M059J (cell line): ENCODE data around the gene SLC22A12. TPM values are rescaled to one million over a fixed set of nuclear protein-coding genes. Genes with fewer than 3 reads are reported as not detected.
A peak's percentile ranks its signal among the peaks of the same experiment; 100 is the strongest.

Experiments
- DNase-seq: peaks from one replicate; pipeline ENCODE4 v3.0.0-alpha.2; 2012; ENCODE audit warnings: low read depth
- total RNA-seq: library from RNA; depleted of rRNA; stranded (reverse); fragments of >200 nt; shearing (Covaris generic); gene quantifications from 2 replicates; pipeline ENCODE4 v1.2.3, GENCODE V29; 2014

Gene SLC22A12
- total RNA-seq, 1 experiment from 2014 or later = not detected

DNA sequence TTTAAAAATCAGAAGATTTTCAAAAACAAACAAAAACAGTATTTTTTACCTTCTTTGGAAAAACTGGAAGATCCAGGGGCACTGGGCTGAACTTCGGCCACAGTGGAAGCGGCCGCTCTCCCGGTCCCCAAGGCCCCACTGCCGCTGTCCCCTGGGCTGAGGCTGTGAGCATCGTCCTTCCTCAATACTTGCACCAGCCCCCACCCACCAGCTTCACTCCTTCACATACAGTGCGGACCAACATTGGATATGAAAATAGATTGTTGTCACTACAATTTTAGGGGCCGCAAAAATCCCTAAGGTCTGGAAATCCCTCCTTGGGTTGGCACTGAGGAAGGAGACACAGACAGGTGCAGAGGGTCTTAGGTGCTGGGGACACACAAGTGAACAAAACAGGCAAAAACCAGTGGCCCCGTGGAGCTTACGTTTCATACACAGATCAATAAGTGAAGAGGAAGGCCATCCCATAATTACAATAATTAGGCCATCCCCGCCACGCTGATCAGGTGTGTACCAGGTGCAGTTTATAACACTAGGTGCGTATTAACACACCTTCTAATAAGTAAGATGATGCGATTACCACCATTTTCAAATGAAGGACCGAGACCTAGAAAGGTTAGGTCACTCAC is 28.2 kb upstream of the SLC22A12 start:
- DNase-seq = no peak

DNA sequence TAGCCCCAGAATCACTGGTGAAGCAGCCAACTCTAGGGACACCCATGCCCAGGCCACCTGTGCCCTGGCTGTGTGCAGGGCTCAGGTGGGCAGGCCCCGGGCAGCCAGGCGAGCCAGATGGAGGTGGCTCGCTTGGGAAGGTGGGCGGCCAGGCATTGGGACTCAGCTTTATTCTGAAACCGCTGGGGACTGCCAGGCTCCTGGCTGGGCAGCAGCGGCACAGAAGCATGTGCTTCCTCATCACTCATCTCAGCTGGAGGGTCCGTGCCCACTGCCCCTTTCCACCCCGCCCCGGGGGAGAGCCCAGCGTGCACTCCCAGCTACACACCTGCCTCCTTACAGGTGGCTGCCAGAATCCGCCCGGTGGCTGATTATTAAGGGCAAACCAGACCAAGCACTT is 27.1 kb upstream of the SLC22A12 start:
- no peak for DNase-seq

GRCh38 chr11:64564419-64564818 is 26.6 kb upstream of the SLC22A12 start:
- no peak for DNase-seq

- no peak for DNase-seq
These were observed 25.8 kb upstream of the SLC22A12 start for GRCh38 chr11:64564947-64565889.

DNA sequence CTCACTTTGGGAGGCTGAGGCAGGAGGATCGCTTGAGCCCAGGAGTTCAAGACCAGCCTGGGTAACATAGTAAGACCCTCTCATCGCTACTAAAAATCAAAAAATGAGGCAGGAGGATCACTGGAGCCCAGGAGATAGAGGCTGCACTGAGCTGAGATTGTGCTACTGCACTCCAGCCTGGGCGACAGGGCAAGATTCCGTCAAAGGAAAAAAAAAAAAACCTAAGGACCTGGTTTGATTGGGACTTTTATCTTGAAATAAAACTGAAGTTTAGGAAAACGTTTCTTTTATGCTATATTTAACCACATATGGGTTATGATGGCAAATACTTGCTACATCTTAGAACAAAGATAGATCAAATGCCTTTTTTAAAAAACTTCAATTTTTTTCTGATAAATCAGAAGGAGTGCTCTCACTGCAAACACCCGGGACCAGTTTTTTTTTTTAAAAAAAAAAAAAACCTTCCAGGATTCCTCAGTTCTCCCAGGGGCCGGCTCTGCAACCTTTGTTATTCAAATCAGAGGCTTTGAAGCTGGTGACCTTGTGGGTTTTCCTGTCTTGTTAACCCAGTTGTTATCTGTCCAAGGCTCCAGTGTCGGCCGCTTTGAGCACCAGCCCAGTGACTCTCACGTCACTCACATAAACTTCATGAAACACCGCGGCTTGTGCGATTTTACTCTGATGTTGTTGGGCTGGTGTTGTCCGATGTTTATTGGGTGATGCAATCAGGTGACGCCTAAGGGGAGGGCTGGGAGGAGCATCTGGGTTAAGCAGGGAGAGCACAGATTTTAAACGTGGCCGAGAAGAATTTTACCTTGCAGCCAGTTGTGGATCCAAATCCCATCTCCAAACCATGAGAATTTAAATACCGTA is 24.7 kb upstream of the SLC22A12 start:
- peak; percentile 84 for DNase-seq

- no peak for DNase-seq
These were observed 23.8 kb upstream of the SLC22A12 start for GRCh38 chr11:64566915-64567891.

DNA sequence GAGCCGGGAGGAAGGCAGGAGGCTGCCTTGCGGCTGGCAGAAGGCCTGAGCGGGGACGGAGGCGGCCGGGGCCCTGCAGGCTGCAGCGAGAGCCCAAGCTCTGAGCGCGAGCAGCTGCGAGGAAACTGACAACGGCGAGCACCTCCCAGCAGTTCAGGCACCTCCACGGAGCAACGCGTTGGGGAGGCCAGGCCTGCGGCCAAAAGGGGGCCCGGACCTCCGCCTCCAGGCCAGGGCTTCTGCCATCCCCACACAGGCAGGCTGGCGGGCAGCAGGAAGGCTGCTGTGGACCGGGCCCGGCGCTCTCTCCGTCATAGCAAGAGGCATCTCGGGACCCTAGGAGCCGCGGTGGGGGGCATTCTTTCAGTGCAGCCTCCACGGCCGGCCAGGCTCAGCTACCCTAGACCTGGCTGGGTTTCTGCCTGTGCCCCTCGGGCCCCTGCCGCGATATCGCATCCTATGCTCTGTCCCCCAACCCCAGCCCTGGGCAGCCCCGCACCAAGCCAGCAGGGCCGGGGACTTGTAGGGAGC is 22.9 kb upstream of the SLC22A12 start:
- DNase-seq = no peak

GRCh38 chr11:64568584-64569140 is 22.4 kb upstream of the SLC22A12 start:
- DNase-seq = no peak

DNA sequence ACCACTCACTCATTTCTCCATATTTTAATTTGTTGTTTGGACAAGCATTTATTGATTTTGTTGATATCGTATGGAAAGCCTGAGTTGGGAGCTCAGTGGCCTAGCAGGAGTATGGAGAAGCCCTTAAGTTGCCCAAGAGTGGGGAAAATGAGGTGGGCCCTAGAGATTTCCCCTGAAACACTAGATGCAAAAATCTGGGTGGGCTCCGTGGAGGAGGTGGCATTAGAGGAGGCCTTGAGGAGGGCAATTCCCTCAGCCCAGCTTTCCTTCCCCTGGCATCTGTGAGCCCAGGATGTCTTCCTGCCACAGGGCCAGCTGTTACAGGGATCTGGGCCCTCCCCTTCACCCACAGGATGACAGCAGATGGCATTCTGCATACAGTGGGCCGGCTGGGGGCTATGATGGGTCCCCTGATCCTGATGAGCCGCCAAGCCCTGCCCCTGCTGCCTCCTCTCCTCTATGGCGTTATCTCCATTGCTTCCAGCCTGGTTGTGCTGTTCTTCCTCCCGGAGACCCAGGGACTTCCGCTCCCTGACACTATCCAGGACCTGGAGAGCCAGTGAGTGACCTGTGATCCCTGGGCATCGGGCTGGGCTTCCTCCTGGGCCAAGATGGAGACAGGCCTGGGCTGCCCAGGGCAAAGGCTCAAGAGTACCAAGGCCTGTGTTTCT is 21.6 kb upstream of the SLC22A12 start:
- no peak for DNase-seq

- DNase-seq = no peak
These were observed 20.7 kb upstream of the SLC22A12 start for GRCh38 chr11:64570341-64570740.

GRCh38 chr11:64571050-64571409 is 20.0 kb upstream of the SLC22A12 start:
- DNase-seq = no peak

DNA sequence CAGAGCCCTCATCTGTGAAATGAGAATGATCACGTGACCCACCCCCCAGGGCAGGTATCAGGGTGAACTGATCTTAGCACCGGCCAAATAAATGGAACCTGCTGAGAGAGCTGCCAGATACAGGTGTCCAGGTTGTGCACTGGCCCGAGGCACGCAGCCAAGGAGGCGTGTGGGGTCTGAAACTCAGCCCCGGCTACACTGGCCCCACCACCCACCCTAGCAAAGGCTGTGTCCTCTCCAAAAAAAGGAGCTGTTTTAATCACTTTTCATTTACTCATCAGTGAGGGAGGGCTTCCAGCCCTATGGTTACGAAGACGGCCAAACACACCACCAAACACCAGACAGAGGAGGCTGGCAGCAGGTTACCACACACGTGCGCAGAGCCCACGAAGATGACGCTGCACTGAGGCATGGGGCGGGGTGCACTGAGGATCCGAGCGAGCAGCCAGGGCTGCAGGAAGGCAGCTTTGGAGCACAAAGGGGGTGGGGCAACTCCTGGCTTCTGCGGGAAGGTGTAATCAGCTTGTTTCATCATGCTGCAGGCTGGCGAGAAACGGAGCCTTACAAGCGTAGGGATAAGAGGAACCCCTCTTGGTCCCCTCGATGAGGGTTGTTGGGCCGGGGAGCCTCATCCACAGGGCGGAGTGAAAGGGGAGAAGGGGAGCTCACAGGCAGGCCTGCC is 19.5 kb upstream of the SLC22A12 start:
- DNase-seq = peak; percentile 13

DNA sequence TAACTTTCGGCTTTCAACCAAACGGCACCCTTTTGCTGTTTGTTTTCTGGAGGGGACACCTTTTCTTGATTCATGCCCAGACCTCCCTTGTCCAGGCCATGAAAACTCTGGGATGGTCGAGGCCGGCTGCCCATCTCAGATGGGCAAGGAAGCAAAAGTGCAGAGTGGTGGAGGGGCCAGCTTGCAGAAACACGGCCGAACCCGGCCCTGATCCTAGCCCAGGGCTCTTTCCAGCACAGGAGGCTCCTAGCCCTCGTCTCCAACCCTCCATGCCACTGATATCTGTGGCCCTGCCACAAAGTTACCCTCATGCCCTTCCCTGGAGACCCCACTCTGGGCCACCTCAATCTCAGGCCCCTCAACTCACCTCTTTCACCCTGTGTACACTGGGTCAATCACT is 18.9 kb upstream of the SLC22A12 start:
- DNase-seq = no peak

- no peak for DNase-seq
These were observed 13.8 kb upstream of the SLC22A12 start for GRCh38 chr11:64577202-64577601.

- no peak for DNase-seq
These were observed 10.6 kb upstream of the SLC22A12 start for GRCh38 chr11:64580412-64580811.

DNA sequence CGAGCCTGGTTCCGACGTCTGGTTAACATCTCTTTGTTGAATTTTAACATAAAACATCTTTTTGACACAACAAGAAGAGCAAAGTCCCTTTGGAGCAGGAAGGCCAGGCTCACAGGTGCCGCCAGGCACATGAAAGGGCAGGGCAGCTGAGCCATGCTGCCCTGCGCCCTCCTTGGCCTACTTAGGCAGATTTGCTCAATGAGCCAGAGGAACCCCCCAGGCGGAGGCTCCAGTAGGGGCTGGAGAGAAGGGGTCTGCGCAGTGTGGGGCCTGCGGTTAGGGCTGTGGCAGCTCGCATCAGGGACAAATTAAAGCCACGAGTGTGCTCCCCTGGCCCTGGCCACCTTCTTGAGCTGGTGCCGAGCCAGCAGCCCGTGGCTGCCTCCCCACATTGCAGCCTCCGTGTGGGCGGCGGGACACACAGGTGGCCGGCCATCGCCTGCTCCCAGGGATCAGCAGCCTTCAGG is 9.9 kb upstream of the SLC22A12 start:
- no peak for DNase-seq

GRCh38 chr11:64582885-64583284 is 8.1 kb upstream of the SLC22A12 start:
- DNase-seq = no peak

- peak; percentile 29 for DNase-seq
These were observed 7.4 kb upstream of the SLC22A12 start for GRCh38 chr11:64583296-64584262.
